ENCODE results near the gene CLEC10A. TPM values are rescaled to one million over a fixed set of nuclear protein-coding genes. Genes with fewer than 3 reads are reported as not detected.

Gene CLEC10A
- polyA plus RNA-seq, 2 donors, result 1.7 to 6.0 TPM

- 70 to 81% methylated on average over 10 to 11 of the region's 11 CpGs for WGBS, 2 donors
- H3K27me3 ChIP-seq (ENCODE audit: control insufficient read depth in 1 of 2, insufficient read depth in 2 of 2, low read length in 2 of 2), result no peaks in the 10 kb centered on the region
- H3K4me1 ChIP-seq (ENCODE audit: control insufficient read depth in 2 of 2, insufficient read depth in 2 of 2, low read length in 1 of 2), result peaks cover 0 to 4% of the 10 kb centered on the region in 2 donors
- no peak overlapping the region for H3K27ac ChIP-seq (ENCODE audit: low read depth in 2 of 2, low read length in 1 of 2)
- no peaks in the 10 kb centered on the region for H3K36me3 ChIP-seq (ENCODE audit: control insufficient read depth in 2 of 2, insufficient read depth in 2 of 2, low read length in 1 of 2)
- no peak overlapping the region for H3K4me3 ChIP-seq (ENCODE audit: low read depth in 1 of 2, low read length in 2 of 2)
- no peaks in the 10 kb centered on the region for H3K9me3 ChIP-seq (ENCODE audit: control insufficient read depth in 2 of 2, insufficient read depth in 1 of 2, low read depth in 1 of 2, low read length in 1 of 2)
Observed at GRCh38 chr17:7119314-7119713, 39.3 kb upstream of the CLEC10A start.

- H3K36me3 ChIP-seq (ENCODE audit: control insufficient read depth in 2 of 2, insufficient read depth in 2 of 2, low read length in 1 of 2), result no peaks in the 10 kb centered on the region
- H3K4me3 ChIP-seq (ENCODE audit: low read depth in 1 of 2, low read length in 2 of 2), result no peak overlapping the region
- 67 to 71% methylated on average over 19 of the region's 19 CpGs for WGBS, 2 donors
- H3K9me3 ChIP-seq (ENCODE audit: control insufficient read depth in 2 of 2, insufficient read depth in 1 of 2, low read depth in 1 of 2, low read length in 1 of 2), result no peaks in the 10 kb centered on the region
- H3K27me3 ChIP-seq (ENCODE audit: control insufficient read depth in 1 of 2, insufficient read depth in 2 of 2, low read length in 2 of 2), result no peaks in the 10 kb centered on the region
- H3K27ac ChIP-seq (ENCODE audit: low read depth in 2 of 2, low read length in 1 of 2), result no peak overlapping the region
- H3K4me1 ChIP-seq (ENCODE audit: control insufficient read depth in 2 of 2, insufficient read depth in 2 of 2, low read length in 1 of 2), result no peaks in the 10 kb centered on the region
Observed at GRCh38 chr17:7114875-7115614, 35.0 kb upstream of the CLEC10A start.

- no peaks in the 10 kb centered on the region for H3K36me3 ChIP-seq (ENCODE audit: control insufficient read depth in 2 of 2, insufficient read depth in 2 of 2, low read length in 1 of 2)
- H3K27me3 ChIP-seq (ENCODE audit: control insufficient read depth in 1 of 2, insufficient read depth in 2 of 2, low read length in 2 of 2), result no peaks in the 10 kb centered on the region
- H3K4me3 ChIP-seq (ENCODE audit: low read depth in 1 of 2, low read length in 2 of 2), result no peak within 1 kb of the TSS
- no peaks in the 10 kb centered on the region for H3K4me1 ChIP-seq (ENCODE audit: control insufficient read depth in 2 of 2, insufficient read depth in 2 of 2, low read length in 1 of 2)
- 74 to 83% methylated on average over 13 to 14 of the region's 14 CpGs for WGBS, 2 donors
- H3K27ac ChIP-seq (ENCODE audit: low read depth in 2 of 2, low read length in 1 of 2), result no peak within 1 kb of the TSS
- no peaks in the 10 kb centered on the region for H3K9me3 ChIP-seq (ENCODE audit: control insufficient read depth in 2 of 2, insufficient read depth in 1 of 2, low read depth in 1 of 2, low read length in 1 of 2)
Observed at GRCh38 chr17:7114241-7114874, 34.3 kb upstream of the CLEC10A start, which contains the start of gene ASGR2. ASGR2 (minus strand) TSS chr17:7114822; CDS start chr17:7114240, 582 bp downstream.

GRCh38 chr17:7113273-7114071 is 33.4 kb upstream of the CLEC10A start:
- Histone ChIP-seq H3K27me3 (ENCODE audit: control insufficient read depth in 1 of 2, insufficient read depth in 2 of 2, low read length in 2 of 2) (no peaks in the 10 kb centered on the region), H3K4me3 (ENCODE audit: low read depth in 1 of 2, low read length in 2 of 2) (no peak overlapping the region), H3K9me3 (ENCODE audit: control insufficient read depth in 2 of 2, insufficient read depth in 1 of 2, low read depth in 1 of 2, low read length in 1 of 2) (no peaks in the 10 kb centered on the region), H3K27ac (ENCODE audit: low read depth in 2 of 2, low read length in 1 of 2) (no peak overlapping the region), H3K4me1 (ENCODE audit: control insufficient read depth in 2 of 2, insufficient read depth in 2 of 2, low read length in 1 of 2) (no peaks in the 10 kb centered on the region), H3K36me3 (ENCODE audit: control insufficient read depth in 2 of 2, insufficient read depth in 2 of 2, low read length in 1 of 2) (no peaks in the 10 kb centered on the region)
- WGBS, 2 donors, result 90% methylated on average over 15 of the region's 15 CpGs

GRCh38 chr17:7112510-7113108 is 32.6 kb upstream of the CLEC10A start:
- 69 to 76% methylated on average over 10 of the region's 10 CpGs for WGBS, 2 donors

GRCh38 chr17:7111784-7112509 is 31.9 kb upstream of the CLEC10A start:
- Histone ChIP-seq H3K9me3 (ENCODE audit: control insufficient read depth in 2 of 2, insufficient read depth in 1 of 2, low read depth in 1 of 2, low read length in 1 of 2) (peaks cover 0 to 3% of the 10 kb centered on the region in 2 donors), H3K27ac (ENCODE audit: low read depth in 2 of 2, low read length in 1 of 2) (no peak overlapping the region), H3K4me1 (ENCODE audit: control insufficient read depth in 2 of 2, insufficient read depth in 2 of 2, low read length in 1 of 2) (no peaks in the 10 kb centered on the region), H3K27me3 (ENCODE audit: control insufficient read depth in 1 of 2, insufficient read depth in 2 of 2, low read length in 2 of 2) (no peaks in the 10 kb centered on the region), H3K36me3 (ENCODE audit: control insufficient read depth in 2 of 2, insufficient read depth in 2 of 2, low read length in 1 of 2) (no peaks in the 10 kb centered on the region), H3K4me3 (ENCODE audit: low read depth in 1 of 2, low read length in 2 of 2) (no peak overlapping the region)
- 43 to 53% methylated on average over 11 of the region's 12 CpGs for WGBS, 2 donors

More at GRCh38 chr17:7112510-7113108, 32.6 kb upstream of the CLEC10A start:
- no peaks in the 10 kb centered on the region for H3K27me3 ChIP-seq (ENCODE audit: control insufficient read depth in 1 of 2, insufficient read depth in 2 of 2, low read length in 2 of 2)
- no peak overlapping the region for H3K4me3 ChIP-seq (ENCODE audit: low read depth in 1 of 2, low read length in 2 of 2)
- H3K4me1 ChIP-seq (ENCODE audit: control insufficient read depth in 2 of 2, insufficient read depth in 2 of 2, low read length in 1 of 2), result no peaks in the 10 kb centered on the region
- H3K9me3 ChIP-seq (ENCODE audit: control insufficient read depth in 2 of 2, insufficient read depth in 1 of 2, low read depth in 1 of 2, low read length in 1 of 2), result peaks cover 0 to under 1% of the 10 kb centered on the region in 2 donors
- H3K36me3 ChIP-seq (ENCODE audit: control insufficient read depth in 2 of 2, insufficient read depth in 2 of 2, low read length in 1 of 2), result no peaks in the 10 kb centered on the region
- no peak overlapping the region for H3K27ac ChIP-seq (ENCODE audit: low read depth in 2 of 2, low read length in 1 of 2)

- Histone ChIP-seq H3K36me3 (ENCODE audit: control insufficient read depth in 2 of 2, insufficient read depth in 2 of 2, low read length in 1 of 2) (no peaks in the 10 kb centered on the region), H3K4me1 (ENCODE audit: control insufficient read depth in 2 of 2, insufficient read depth in 2 of 2, low read length in 1 of 2) (no peaks in the 10 kb centered on the region), H3K9me3 (ENCODE audit: control insufficient read depth in 2 of 2, insufficient read depth in 1 of 2, low read depth in 1 of 2, low read length in 1 of 2) (peaks cover 0 to 3% of the 10 kb centered on the region in 2 donors), H3K4me3 (ENCODE audit: low read depth in 1 of 2, low read length in 2 of 2) (no peak overlapping the region), H3K27ac (ENCODE audit: low read depth in 2 of 2, low read length in 1 of 2) (no peak overlapping the region), H3K27me3 (ENCODE audit: control insufficient read depth in 1 of 2, insufficient read depth in 2 of 2, low read length in 2 of 2) (no peaks in the 10 kb centered on the region)
- 59 to 65% methylated on average over 11 of the region's 11 CpGs for WGBS, 2 donors
Observed at GRCh38 chr17:7110617-7111306, 30.7 kb upstream of the CLEC10A start.

- Histone ChIP-seq H3K27me3 (ENCODE audit: control insufficient read depth in 1 of 2, insufficient read depth in 2 of 2, low read length in 2 of 2) (no peaks in the 10 kb centered on the region), H3K4me1 (ENCODE audit: control insufficient read depth in 2 of 2, insufficient read depth in 2 of 2, low read length in 1 of 2) (no peaks in the 10 kb centered on the region), H3K27ac (ENCODE audit: low read depth in 2 of 2, low read length in 1 of 2) (no peak overlapping the region), H3K4me3 (ENCODE audit: low read depth in 1 of 2, low read length in 2 of 2) (no peak overlapping the region), H3K9me3 (ENCODE audit: control insufficient read depth in 2 of 2, insufficient read depth in 1 of 2, low read depth in 1 of 2, low read length in 1 of 2) (peaks cover 0 to 3% of the 10 kb centered on the region in 2 donors), H3K36me3 (ENCODE audit: control insufficient read depth in 2 of 2, insufficient read depth in 2 of 2, low read length in 1 of 2) (no peaks in the 10 kb centered on the region)
- WGBS, 2 donors, result 70 to 76% methylated on average over 10 of the region's 10 CpGs
Observed at GRCh38 chr17:7109461-7110322, 29.6 kb upstream of the CLEC10A start.

Data from esophagus (tissue), 2 donors.